Neural cell (in vitro differentiated cells): Measurements from ENCODE around the gene LSM14A. TPM values are rescaled to one million over a fixed set of nuclear protein-coding genes. Genes with fewer than 3 reads are reported as not detected.

ENCODE experiments used
- H2AFZ ChIP-seq: fragments of 200-600, 300-800 bp; sonication (generic), shearing (Covaris generic); 2 replicates; pipeline ENCODE4 v1.6.0; 2014; ENCODE audit warnings: low read depth, mild to moderate bottlenecking, antibody characterized with exemption, low read length, moderate library complexity
- H3F3A ChIP-seq: fragments of 200-600 bp; shearing (Covaris generic); 2 replicates; pipeline ENCODE4 v1.6.1; 2016; ENCODE audit warnings: mild to moderate bottlenecking, moderate library complexity, mixed read lengths, antibody characterized with exemption, low read length; ENCODE audit not compliant: insufficient read depth, poor library complexity, severe bottlenecking
- H3K27ac ChIP-seq: fragments of 200-600, 300-800 bp; sonication (generic), shearing (Covaris generic); 2 replicates; pipeline ENCODE4 v1.5.1; 2014; ENCODE audit warnings: mild to moderate bottlenecking, low read length, moderate library complexity
- H3K27me3 ChIP-seq: fragments of 300-800, 200-600 bp; sonication (generic), shearing (Covaris generic); 2 replicates; pipeline ENCODE4 v1.6.0; 2014; ENCODE audit warnings: mild to moderate bottlenecking, low read depth, low read length, moderate library complexity; ENCODE audit not compliant: insufficient read depth
- H3K36me3 ChIP-seq: fragments of 300-800, 200-600 bp; sonication (generic), shearing (Covaris generic); 2 replicates; pipeline ENCODE4 v1.5.1; 2014; ENCODE audit warnings: mild to moderate bottlenecking, antibody characterized with exemption, low read length, moderate library complexity; ENCODE audit not compliant: insufficient read depth
- H3K4me2 ChIP-seq: fragments of 300-800, 200-600 bp; sonication (generic), shearing (Covaris generic); 2 replicates; pipeline ENCODE4 v1.6.0; 2014; ENCODE audit warnings: mild to moderate bottlenecking, low read length
- H3K4me3 ChIP-seq: fragments of 300-800, 200-600 bp; sonication (generic), shearing (Covaris generic); 2 replicates; pipeline ENCODE4 v1.5.1; 2014; ENCODE audit warnings: mild to moderate bottlenecking, low read length, moderate library complexity
- H3K79me2 ChIP-seq: fragments of 200-600 bp; shearing (Covaris generic); replicated peaks from 2 replicates; pipeline ENCODE4 v1.6.0; 2014; ENCODE audit warnings: mild to moderate bottlenecking, low read length, moderate library complexity; ENCODE audit not compliant: insufficient read depth
- H3K9ac ChIP-seq: fragments of 300-800, 200-600 bp; sonication (generic), shearing (Covaris generic); 2 replicates; pipeline ENCODE4 v1.6.1; 2016; ENCODE audit warnings: mild to moderate bottlenecking, low read length, mixed read lengths
- H3K9me2 ChIP-seq: fragments of 200-600 bp; shearing (Covaris generic); 2 replicates; pipeline ENCODE4 v1.6.1; 2016; ENCODE audit warnings: mild to moderate bottlenecking, low read length, mixed read lengths; ENCODE audit not compliant: insufficient read depth
- H3K9me3 ChIP-seq: fragments of 200-600, 300-800 bp; sonication (generic), shearing (Covaris generic); 2 replicates; pipeline ENCODE4 v1.6.1; 2016; ENCODE audit warnings: mild to moderate bottlenecking, mixed run types, low read length, moderate library complexity, mixed read lengths
- H4K20me1 ChIP-seq: fragments of 200-600 bp; shearing (Covaris generic); 2 replicates; pipeline ENCODE4 v1.6.1; 2016; ENCODE audit warnings: mild to moderate bottlenecking, mixed run types; ENCODE audit not compliant: insufficient read depth
- EP300 ChIP-seq: fragments of 450-650 bp; conservative IDR thresholded peaks from 2 replicates; pipeline ENCODE4 v1.6.1; 2014; ENCODE audit warnings: antibody characterized with exemption, mild to moderate bottlenecking, moderate library complexity; ENCODE audit not compliant: poor library complexity, severe bottlenecking
- EZH2 ChIP-seq: fragments of 200-600, 300-800 bp; shearing (Covaris generic), sonication (generic); IDR thresholded peaks from 2 replicates; pipeline ENCODE4 v1.6.1; 2014; ENCODE audit warnings: antibody characterized with exemption, low read length, borderline replicate concordance, mild to moderate bottlenecking; ENCODE audit not compliant: insufficient read depth, poor library complexity, severe bottlenecking
- MXI1 ChIP-seq: fragments of 450-650 bp; conservative IDR thresholded peaks from 2 replicates; pipeline ENCODE4 v1.6.1; 2014; ENCODE audit warnings: antibody characterized with exemption, mild to moderate bottlenecking; ENCODE audit not compliant: poor library complexity, severe bottlenecking
- POLR2AphosphoS5 ChIP-seq: IDR thresholded peaks from 2 replicates; pipeline ENCODE4 v1.6.1; 2012
- RAD21 ChIP-seq: fragments of 450-650 bp; conservative IDR thresholded peaks from 2 replicates; pipeline ENCODE4 v1.6.1; 2014; ENCODE audit warnings: antibody characterized with exemption, mild to moderate bottlenecking, moderate library complexity
- REST ChIP-seq: IDR thresholded peaks from 2 replicates; pipeline ENCODE4 v1.6.1; 2012; ENCODE audit warnings: borderline replicate concordance
- SMC3 ChIP-seq: fragments of 450-650 bp; conservative IDR thresholded peaks from 2 replicates; pipeline ENCODE4 v1.6.1; 2014; ENCODE audit warnings: antibody characterized with exemption, mild to moderate bottlenecking, moderate library complexity; ENCODE audit not compliant: poor library complexity
- TAF1 ChIP-seq: IDR thresholded peaks from 2 replicates; pipeline ENCODE4 v1.6.1; 2012; ENCODE audit warnings: low read depth
- polyA plus RNA-seq: library from polyadenylated mRNA; depleted of rRNA; stranded (reverse); fragments of >200 nt; gene quantifications from 2 replicates; pipeline ENCODE4 v1.2.3, GENCODE V29; 2014
- TF ChIP-seq, protein P1 (sequence below): fragments of 450-650 bp; IDR thresholded peaks from 2 replicates; pipeline ENCODE4 v1.5.1; 2014; ENCODE audit warnings: antibody characterized with exemption, mild to moderate bottlenecking, moderate library complexity; ENCODE audit not compliant: poor library complexity, severe bottlenecking

The LSM14A gene
- polyA plus RNA-seq, 1 donor from 2014 or later, result 104 TPM

DNA sequence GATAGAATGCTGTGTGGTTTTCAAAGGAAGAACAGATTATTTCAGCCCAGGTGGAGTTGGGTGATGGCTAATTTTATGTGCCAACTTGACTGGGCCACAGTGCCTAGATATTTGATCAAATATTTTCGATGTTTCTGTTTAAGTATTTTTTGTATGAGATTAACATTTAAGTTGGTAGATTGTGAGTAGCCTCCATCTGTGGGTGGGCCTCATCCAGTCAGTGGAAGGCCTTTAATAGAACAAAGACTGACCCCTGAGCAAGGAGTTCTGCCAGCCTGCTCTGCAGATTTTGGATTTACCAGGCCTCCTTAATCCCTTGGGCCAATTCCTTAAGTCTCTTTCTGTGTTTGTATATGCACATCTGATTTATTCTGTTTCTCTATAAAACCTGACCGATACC lies 13.9 kb downstream of the LSM14A start:
- Histone ChIP-seq H3F3A (no peaks in the 10 kb centered on the region), H3K27me3 (no peaks in the 10 kb centered on the region), H3K9me2 (no peaks in the 10 kb centered on the region), H3K27ac (no peak overlapping the region), H3K9ac (no peak overlapping the region), H3K4me2 (no peak overlapping the region), H3K79me2 (peaks cover 95% of the 10 kb centered on the region), H4K20me1 (peaks cover 5% of the 10 kb centered on the region), H3K4me3 (no peak overlapping the region), H2AFZ (no peak overlapping the region), H3K9me3 (no peaks in the 10 kb centered on the region), H3K36me3 (no peaks in the 10 kb centered on the region)
- TF ChIP-seq EZH2, result no peak
- TF ChIP-seq POLR2AphosphoS5, result no peak
- no peak for TF ChIP-seq EP300
- no peak for TF ChIP-seq MXI1
- TF ChIP-seq, protein P1, sequence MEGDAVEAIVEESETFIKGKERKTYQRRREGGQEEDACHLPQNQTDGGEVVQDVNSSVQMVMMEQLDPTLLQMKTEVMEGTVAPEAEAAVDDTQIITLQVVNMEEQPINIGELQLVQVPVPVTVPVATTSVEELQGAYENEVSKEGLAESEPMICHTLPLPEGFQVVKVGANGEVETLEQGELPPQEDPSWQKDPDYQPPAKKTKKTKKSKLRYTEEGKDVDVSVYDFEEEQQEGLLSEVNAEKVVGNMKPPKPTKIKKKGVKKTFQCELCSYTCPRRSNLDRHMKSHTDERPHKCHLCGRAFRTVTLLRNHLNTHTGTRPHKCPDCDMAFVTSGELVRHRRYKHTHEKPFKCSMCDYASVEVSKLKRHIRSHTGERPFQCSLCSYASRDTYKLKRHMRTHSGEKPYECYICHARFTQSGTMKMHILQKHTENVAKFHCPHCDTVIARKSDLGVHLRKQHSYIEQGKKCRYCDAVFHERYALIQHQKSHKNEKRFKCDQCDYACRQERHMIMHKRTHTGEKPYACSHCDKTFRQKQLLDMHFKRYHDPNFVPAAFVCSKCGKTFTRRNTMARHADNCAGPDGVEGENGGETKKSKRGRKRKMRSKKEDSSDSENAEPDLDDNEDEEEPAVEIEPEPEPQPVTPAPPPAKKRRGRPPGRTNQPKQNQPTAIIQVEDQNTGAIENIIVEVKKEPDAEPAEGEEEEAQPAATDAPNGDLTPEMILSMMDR, result no peak
- no peak for TF ChIP-seq SMC3
- TF ChIP-seq REST, result no peak
- no peak for TF ChIP-seq RAD21
- TF ChIP-seq TAF1, result no peak

- H3K4me3 ChIP-seq, result no peak overlapping the region
Observed at GRCh38 chr19:34187011-34187410, 14.7 kb downstream of the LSM14A start.

More at GRCh38 chr19:34187011-34187410, 14.7 kb downstream of the LSM14A start:
- Histone ChIP-seq H3K36me3 (no peaks in the 10 kb centered on the region), H2AFZ (no peak overlapping the region), H3K79me2 (peaks cover 95% of the 10 kb centered on the region), H3K9ac (no peak overlapping the region), H3K9me3 (no peaks in the 10 kb centered on the region), H4K20me1 (peaks cover 5% of the 10 kb centered on the region), H3K27me3 (no peaks in the 10 kb centered on the region), H3K27ac (no peak overlapping the region), H3K9me2 (no peaks in the 10 kb centered on the region), H3K4me2 (no peak overlapping the region), H3F3A (no peaks in the 10 kb centered on the region)
- TF ChIP-seq EP300, result no peak
- no peak for TF ChIP-seq TAF1
- TF ChIP-seq EZH2, result no peak
- TF ChIP-seq REST, result no peak
- TF ChIP-seq SMC3, result no peak
- no peak for TF ChIP-seq MXI1
- TF ChIP-seq POLR2AphosphoS5, result no peak
- TF ChIP-seq, protein P1, result no peak
